PFSK-1 (cell line): ENCODE data around the gene TMC6.

ENCODE experiments used
- POLR2AphosphoS5 ChIP-seq: IDR thresholded peaks from 2 replicates; pipeline ENCODE4 v1.6.1; 2012; ENCODE audit warnings: low read depth, mild to moderate bottlenecking, control low read depth, low read length, moderate library complexity
- TAF1 ChIP-seq: IDR thresholded peaks from 2 replicates; pipeline ENCODE4 v1.6.1; 2012; ENCODE audit warnings: low read length, control low read depth, borderline replicate concordance; ENCODE audit not compliant: insufficient read depth

DNA sequence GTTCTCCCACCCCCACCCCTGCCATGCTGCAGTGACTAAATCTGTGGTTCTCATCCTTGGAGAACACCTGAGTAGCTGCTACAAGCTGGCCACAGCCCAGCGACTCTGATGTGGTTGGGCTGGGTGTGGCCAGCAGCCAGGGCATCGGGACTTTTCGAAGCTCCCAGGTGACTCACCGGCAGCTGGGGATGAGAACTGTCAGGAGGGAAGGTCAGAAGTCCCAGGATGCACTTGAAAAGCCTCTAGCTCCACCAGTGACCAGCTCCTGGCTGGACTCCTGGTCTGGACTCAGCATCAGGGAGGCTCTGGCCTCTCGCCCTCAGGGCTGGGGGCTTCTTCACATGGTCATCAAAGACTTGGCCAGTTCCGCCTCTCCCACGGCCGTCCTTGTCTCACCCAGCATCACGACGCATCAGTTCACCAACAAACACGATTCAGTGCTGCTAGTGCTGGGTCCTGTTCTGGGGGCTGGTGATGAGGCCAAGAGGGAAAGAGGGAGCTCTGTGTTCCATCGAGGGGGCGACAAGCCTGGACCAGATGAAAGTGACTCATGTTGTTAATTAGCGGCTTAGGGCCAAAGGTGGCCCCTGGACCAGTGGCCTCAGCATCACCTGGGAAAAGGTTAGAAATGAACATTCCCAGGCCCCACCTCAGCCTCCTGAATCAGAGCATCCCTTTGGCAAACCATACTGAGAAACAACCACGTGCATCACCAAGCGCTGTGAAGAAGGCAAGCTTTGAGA, 13.7 kb upstream of the TMC6 start:
- no peak for TF ChIP-seq TAF1
- no peak for TF ChIP-seq POLR2AphosphoS5
